Measurements from ENCODE around the gene KCNJ3.

KCNJ3 gene

GRCh38 chr2:154709215-154709614 is 10.7 kb downstream of the KCNJ3 start:
- no peak for DNase-seq

DNA sequence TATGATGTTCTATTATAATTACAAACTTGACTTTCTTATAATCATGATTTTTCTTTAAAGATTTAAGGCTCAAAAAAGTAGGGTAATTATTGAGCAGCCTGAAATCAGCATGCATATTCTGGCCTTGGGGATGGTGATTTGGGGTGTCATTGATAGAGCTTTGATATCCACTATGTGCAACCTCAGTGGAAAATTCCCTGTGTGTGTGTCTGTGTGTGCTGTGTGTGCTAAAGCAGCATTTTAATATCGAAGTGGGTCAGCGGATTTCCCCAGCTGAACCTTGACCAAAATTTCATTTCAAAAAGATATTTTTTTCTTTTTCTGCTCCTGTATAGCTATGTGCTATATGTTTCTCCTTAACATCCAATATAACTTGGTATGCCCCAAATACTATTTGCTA is 11.6 kb downstream of the KCNJ3 start:
- DNase-seq, result no peak

DNA sequence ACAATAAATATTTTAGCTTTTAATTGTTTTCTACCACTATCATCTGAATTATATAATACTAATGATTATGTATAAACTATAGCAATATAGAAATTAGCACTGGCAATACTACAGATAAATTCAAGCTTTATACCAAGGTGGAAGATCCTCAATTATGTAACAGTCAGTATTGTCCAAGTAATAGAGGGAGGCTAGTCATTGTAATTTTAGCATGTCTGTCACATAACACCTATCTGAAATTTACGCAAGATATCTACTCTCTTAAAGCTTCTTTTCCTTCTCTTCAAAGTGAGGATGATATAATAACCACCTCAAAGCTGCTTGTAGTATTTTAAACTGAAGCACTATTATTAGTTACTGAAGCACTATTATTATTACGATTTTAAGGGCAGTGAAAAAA is 12.2 kb downstream of the KCNJ3 start:
- no peak for DNase-seq

- no peak for DNase-seq
Observed at GRCh38 chr2:154713675-154714074, 15.2 kb downstream of the KCNJ3 start.

GRCh38 chr2:154720651-154721050 is 22.2 kb downstream of the KCNJ3 start:
- no peak for DNase-seq

- no peak for DNase-seq
Observed at GRCh38 chr2:154724194-154724797, 25.8 kb downstream of the KCNJ3 start.

GRCh38 chr2:154740361-154740760 is 41.9 kb downstream of the KCNJ3 start:
- no peak for DNase-seq

DNA sequence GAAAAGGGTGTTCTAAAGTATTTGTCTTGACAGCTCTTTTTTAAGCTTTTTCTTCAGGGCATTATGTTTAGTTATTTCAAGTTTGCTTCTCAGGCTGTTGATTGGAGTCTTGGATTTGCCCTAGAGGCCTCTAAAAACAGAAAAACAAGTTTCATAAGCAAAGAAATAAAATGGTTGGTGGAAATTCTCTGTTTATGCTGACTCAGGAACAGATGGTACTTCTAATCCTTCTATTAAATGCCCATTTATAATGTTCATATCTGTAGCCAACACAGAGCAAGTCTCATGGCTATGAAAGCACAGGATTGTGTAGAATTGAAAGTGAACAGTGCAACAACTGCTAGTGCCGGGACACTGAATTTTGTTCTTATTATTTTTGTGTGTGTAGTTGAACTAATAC is 60.4 kb downstream of the KCNJ3 start:
- DNase-seq, result no peak

DNA sequence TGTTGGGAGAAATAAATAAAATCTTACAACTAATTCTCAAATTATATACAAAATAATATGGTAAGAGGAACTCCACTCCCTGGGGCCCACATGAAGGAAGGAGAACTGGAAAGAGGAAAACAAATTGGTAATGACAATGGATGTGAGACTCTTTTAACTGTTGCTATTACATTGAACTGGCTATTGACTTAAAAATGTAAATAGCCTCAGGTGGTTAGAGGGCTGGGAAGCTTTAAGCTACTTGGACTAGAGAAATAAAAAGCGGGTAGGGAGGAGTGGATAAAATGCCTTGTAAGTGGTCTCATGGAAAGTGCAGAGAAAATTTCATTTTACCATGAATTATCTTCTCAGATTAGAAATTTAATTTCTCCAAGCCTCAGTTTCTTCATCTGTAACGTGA is 64.1 kb downstream of the KCNJ3 start:
- DNase-seq, result no peak

DNA sequence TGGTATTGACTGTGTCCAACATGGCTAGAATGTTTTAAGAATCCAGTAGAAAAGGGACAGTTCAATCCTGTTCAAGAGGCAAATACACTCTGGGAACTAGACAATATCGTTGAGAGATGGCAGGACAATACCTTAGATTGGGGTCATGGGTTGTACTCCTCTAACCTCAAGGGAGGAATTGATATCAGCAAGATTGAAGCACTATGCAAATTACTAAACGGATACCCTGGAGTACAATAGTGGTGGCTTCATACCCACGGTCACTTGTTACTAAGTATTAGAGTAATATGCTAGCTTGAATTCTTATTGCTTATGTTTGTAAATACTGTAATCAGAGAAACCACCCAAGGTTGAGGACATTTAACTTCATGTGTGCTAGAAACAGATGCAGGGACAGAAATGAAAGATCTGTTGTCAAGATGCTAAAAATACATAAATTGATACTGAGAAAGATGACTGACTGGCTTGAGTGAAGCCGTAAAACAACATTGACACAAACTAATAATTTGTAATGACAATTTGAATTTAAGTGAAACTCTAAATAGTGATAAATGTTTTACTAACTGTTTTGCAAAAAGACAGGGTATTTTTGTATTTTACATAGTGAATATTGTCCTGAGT is 73.3 kb downstream of the KCNJ3 start:
- no peak for DNase-seq

- DNase-seq, result no peak
Observed at GRCh38 chr2:154776825-154777224, 78.3 kb downstream of the KCNJ3 start.

GRCh38 chr2:154794406-154794805 is 95.9 kb downstream of the KCNJ3 start:
- no peak for DNase-seq

DNA sequence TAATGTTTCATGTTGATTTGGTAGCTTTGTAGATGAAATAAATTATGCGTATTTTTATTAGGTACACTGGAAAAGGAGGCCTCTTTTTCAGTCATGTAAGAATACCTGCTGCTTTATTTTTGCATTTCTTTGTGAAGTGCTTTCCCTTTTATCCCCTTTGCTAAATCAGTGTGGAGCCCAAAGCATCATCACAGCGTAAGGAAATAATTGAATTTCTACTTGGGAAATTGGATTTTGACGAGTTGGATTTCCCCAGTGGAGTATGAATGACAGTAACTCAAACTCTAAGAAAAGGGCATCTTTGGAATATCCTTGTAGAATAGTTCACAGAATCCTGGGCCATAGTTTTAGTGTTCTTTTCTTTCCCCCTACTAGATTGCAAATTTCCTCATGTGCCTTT is 97.2 kb downstream of the KCNJ3 start:
- no peak for DNase-seq

DNA sequence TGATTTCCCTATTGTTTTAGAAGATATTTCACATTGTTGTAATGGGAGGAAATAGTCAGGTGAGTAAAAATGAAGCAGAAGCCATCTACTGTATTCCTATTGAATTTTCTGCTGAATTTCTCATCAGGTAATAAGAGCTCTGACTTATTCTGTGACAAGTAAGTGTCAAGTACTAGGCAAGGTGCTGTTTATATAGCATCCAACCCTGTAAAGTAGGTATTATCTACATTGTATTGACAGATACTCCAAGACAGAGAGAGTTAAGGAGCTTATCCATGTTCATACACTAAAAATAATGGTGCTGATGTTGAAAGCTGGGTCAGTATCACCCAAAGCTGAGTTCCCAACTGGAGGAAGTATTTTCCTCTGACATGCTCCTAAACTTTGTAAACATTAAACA is 106.0 kb downstream of the KCNJ3 start:
- DNase-seq, result no peak

GRCh38 chr2:154813636-154814035 is 115.1 kb downstream of the KCNJ3 start:
- DNase-seq, result no peak

DNA sequence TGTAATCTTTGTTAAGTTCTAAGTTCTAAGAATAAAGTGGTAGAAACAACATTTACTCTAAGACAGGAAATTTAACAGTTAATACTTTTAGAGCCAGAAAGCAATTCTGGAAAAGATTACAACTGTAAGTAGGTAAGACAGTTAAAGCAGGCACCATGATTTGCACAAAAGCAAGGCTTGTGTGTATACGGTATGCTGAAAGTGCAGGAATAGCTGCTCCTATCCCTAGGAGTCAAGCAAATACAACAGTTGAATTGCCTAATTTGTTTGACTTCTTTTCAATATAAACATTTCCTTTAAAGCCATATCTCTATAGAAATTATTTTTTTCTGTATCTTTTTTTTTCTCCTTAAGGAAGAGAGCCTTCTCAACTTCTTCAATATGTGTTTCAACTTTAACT is 116.4 kb downstream of the KCNJ3 start:
- DNase-seq, result no peak

DNA sequence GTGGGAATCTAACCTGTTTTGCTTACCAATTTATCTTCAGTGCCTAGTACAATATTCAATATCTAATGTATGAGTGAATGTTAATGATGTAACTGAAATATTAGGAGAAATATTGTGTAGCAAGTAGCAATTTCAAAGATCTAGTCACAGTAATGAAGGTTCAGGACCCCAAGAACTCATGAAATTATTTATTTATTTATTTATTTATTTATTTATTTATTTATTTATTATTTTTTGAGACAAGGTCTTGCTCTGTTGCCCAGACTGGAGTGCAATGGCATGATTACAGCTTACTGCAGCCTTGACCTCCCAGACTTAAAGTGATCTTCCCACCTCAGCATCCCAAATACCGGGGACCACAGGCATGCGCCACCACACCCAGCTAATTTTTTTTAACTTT is 126.9 kb downstream of the KCNJ3 start:
- no peak for DNase-seq

- no peak for DNase-seq
Observed at GRCh38 chr2:154826827-154827226, 128.3 kb downstream of the KCNJ3 start.

DNA sequence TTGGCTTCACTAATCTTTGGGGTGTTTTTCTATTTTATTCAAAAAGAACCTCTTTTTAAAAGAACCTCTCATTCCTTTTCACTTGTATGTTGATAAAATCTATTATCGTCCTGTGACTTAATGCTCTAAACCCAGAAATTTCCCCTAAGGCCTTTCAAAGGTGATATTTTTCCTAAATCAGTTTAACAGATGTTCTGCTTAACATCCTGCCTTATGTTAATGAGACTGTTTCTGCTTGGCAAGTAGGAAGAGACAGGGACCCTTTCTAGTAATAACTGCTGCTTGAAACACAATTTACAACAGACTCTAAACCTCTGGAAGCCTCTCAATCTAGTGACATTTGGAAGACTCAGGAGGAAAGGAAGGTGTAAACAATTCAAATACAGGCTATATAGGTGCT is 128.8 kb downstream of the KCNJ3 start:
- DNase-seq, result no peak

DNA sequence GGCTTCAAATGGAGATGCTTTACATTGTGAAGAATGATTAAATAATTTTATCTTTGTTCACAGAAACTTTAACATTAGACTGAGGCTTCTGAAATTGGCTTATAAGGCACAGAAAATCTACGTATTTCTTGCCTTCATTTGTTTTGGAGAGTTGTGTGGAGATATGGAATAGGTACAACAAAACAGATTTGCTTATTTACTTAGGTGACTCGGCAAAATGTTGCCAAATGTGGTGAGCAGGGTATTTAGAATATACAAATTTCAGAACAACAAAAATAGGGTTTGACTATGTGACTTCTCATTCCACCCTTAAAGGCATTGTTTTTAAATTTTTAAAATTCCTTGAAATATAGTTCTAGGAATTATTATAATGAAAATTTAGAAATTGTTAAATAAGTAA is 134.2 kb downstream of the KCNJ3 start:
- no peak for DNase-seq

GRCh38 chr2:154836632-154837031 is 138.1 kb downstream of the KCNJ3 start:
- no peak for DNase-seq

DNA sequence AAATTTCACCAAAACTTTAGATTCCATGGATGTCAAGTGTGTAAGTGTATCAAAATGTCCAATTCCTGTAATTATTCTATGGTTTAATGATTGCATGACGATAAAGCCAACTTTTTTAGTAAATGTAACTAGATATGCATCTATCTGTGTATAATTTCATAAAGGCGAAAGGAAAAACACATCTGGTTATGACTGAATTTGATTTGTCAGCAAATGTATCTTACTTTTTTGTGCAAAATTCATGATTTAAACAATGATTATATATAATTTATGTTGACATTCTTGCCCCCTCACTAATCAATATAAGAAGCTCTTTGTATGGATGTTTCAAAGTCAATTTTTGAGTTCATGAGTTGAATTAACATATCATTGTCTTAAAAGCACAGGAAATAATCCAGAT is 138.5 kb downstream of the KCNJ3 start:
- DNase-seq, result no peak

DNA sequence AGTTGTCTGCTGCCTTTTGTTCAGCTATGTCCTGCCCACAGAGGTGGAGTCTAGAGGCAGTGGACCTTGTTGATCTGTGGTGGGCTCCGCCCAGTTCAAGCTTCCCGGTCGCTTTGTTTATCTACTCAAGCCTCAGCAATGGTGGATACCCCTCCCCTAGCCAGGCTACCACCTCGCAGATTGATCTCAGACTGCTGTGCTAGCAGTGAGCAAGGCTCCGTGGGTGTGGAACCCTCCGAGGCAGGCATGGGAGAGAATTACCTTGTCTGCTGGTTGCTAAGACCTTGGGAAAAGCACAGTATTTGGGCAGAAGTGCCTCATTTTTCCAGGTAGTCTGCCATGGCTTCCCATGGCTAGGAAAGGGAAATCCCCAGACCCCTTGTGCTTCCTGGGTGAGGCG is 146.0 kb downstream of the KCNJ3 start:
- DNase-seq, result no peak

- DNase-seq, result no peak
Observed at GRCh38 chr2:154846842-154847241, 148.3 kb downstream of the KCNJ3 start.

DNA sequence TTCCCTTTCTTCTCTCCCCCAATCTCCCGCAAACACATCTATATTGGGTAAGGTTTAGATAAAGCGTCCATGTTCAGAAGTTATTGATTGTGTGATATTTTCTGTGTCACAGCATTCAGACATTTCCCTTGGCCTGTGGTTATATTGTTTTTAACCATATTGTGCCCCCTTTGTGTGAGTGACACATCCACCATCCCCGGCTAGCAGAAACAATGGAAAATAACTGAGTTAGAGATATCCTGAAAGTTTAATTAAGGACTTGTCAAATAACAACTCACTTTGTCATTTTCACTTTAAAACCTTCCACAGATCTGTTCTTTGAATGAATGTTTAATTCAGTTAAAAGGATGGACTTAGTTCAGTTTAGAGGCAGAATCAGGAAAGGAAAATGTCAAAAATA is 151.0 kb downstream of the KCNJ3 start:
- no peak for DNase-seq
